Tibial artery (tissue), 4 donors: Measurements from ENCODE around the gene TEX2.

Experiments used
- DNase-seq, 2 donors: peaks; one replicate each; pipeline ENCODE4 v3.0.0-alpha.2; 2019
- H3K27ac ChIP-seq, 2 donors: fragments of 200-600 bp; sonication (generic) in 1 of 2; 1 replicate in 1 of 2; 2 replicates in 1 of 2; pipeline ENCODE4 v1.5.1; 2018 to 2019; ENCODE audit warnings: mild to moderate bottlenecking in 1 of 2
- H3K27me3 ChIP-seq, 2 donors: fragments of 200-600 bp; sonication (generic) in 1 of 2; one replicate each; pipeline versions ENCODE4 v1.5.1 to v1.6.0; 2016 to 2019
- H3K36me3 ChIP-seq, 3 donors: fragments of 200-600 bp; sonication (generic) in 2 of 3; one replicate each; pipeline ENCODE4 v1.5.1; 2016 to 2019; ENCODE audit warnings: mild to moderate bottlenecking in 2 of 3
- H3K4me1 ChIP-seq, 4 donors: fragments of 200-600 bp; sonication (generic) in 2 of 4; 1 replicate in 3 of 4; 2 replicates in 1 of 4; pipeline ENCODE4 v1.5.1; 2016 to 2019
- H3K4me3 ChIP-seq, 2 donors: fragments of 200-600 bp; sonication (generic) in 1 of 2; 1 replicate in 1 of 2; 2 replicates in 1 of 2; pipeline ENCODE4 v1.5.1; 2018 to 2019; ENCODE audit warnings: mild to moderate bottlenecking in 2 of 2
- H3K9me3 ChIP-seq, 3 donors: fragments of 200-600 bp; sonication (generic) in 1 of 3; one replicate each; pipeline ENCODE4 v1.5.1; 2016 to 2019
- CTCF ChIP-seq, 2 experiments: fragments of 200-600 bp in 1 of 2; fragments of 450-650 bp in 1 of 2; IDR thresholded peaks; one replicate each; pipeline ENCODE4 v1.5.1; 2017 to 2019; ENCODE audit warnings: antibody characterized with exemption in 2 of 2, mild to moderate bottlenecking in 1 of 2, moderate library complexity in 1 of 2
- intact Hi-C: fragments of 100-400 bp; cut with DNase I; formaldehyde crosslinking; loops from one replicate; pipeline ENCODE4 v1.15.0; 2023; ENCODE audit warnings: low total_unique reads

The TEX2 gene

DNA sequence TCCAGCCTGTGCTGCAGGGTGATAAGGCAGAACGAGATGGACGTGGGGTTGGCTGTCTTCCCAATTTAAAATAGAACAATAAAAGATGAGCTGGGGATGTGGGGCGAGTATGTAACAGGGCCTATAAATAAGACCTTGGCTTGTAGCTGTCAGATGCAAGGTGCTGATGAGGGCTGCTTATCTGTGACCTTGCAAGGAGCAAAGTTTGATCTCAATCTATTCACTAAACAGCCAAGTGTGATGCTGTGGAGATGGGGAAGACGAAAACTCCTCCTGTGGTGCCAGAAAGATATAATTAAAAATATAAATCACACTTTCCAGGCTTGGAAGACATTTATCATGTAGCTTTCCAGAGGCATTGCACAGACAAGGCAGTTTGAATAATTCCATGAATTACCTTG lies 26.7 kb upstream of the TEX2 start:
- H3K9me3 ChIP-seq, result peaks cover 0 to 7% (median 0%) of the 10 kb centered on the region in 3 donors
- no peaks in the 10 kb centered on the region for H3K36me3 ChIP-seq
- H3K27ac ChIP-seq, result no peak overlapping the region
- no peak for TF ChIP-seq CTCF (IDR thresholded peaks at IDR 0.05)
- DNase-seq, result no peak
- H3K4me1 ChIP-seq, result no peaks in the 10 kb centered on the region
- no peak overlapping the region for H3K4me3 ChIP-seq
- H3K27me3 ChIP-seq, result no peaks in the 10 kb centered on the region
- intact Hi-C loops, result loop anchor here (10.0 kb wide), 2 partner anchors 235 to 265 kb away; partner anchors contain the start of gene ICAM2

- DNase-seq, result no peak
Measured at GRCh38 chr17:64282753-64283080, 19.7 kb upstream of the TEX2 start.

GRCh38 chr17:64281962-64282752 lies 19.1 kb upstream of the TEX2 start:
- no peaks in the 10 kb centered on the region for H3K9me3 ChIP-seq
- no peak overlapping the region for H3K4me3 ChIP-seq
- peak; percentile 64 to 76 for TF ChIP-seq CTCF (IDR thresholded peaks at IDR 0.05)
- no peaks in the 10 kb centered on the region for H3K27me3 ChIP-seq
- H3K36me3 ChIP-seq, result no peaks in the 10 kb centered on the region
- no peak overlapping the region for H3K27ac ChIP-seq
- DNase-seq, result peak in 1 of 2 donors; percentile 64
- peaks cover 0 to 6% (median 0%) of the 10 kb centered on the region in 4 donors for H3K4me1 ChIP-seq
- intact Hi-C loops, result loop anchor here (10.0 kb wide), 1 partner anchor 257 kb away; the partner anchor contains the start of gene ICAM2

More at GRCh38 chr17:64282753-64283080, 19.7 kb upstream of the TEX2 start:
- intact Hi-C loops, result loop anchor here (10.0 kb wide), 1 partner anchor 258 kb away; the partner anchor contains the start of gene ICAM2
- Histone ChIP-seq H3K27ac (no peak overlapping the region), H3K27me3 (no peaks in the 10 kb centered on the region), H3K9me3 (no peaks in the 10 kb centered on the region), H3K4me1 (peaks cover 0 to 6% (median 0%) of the 10 kb centered on the region in 4 donors), H3K4me3 (no peak overlapping the region), H3K36me3 (no peaks in the 10 kb centered on the region)
- TF ChIP-seq CTCF (IDR thresholded peaks at IDR 0.05), result no peak

- Histone ChIP-seq H3K27me3 (no peaks in the 10 kb centered on the region), H3K4me3 (no peak overlapping the region), H3K27ac (no peak overlapping the region), H3K36me3 (no peaks in the 10 kb centered on the region), H3K4me1 (peaks cover 0 to 6% (median 0%) of the 10 kb centered on the region in 4 donors), H3K9me3 (no peaks in the 10 kb centered on the region)
- no peak for DNase-seq
- no peak for TF ChIP-seq CTCF (IDR thresholded peaks at IDR 0.05)
- intact Hi-C loops, result no loop called here
Measured at GRCh38 chr17:64278614-64279013, 15.6 kb upstream of the TEX2 start.

DNA sequence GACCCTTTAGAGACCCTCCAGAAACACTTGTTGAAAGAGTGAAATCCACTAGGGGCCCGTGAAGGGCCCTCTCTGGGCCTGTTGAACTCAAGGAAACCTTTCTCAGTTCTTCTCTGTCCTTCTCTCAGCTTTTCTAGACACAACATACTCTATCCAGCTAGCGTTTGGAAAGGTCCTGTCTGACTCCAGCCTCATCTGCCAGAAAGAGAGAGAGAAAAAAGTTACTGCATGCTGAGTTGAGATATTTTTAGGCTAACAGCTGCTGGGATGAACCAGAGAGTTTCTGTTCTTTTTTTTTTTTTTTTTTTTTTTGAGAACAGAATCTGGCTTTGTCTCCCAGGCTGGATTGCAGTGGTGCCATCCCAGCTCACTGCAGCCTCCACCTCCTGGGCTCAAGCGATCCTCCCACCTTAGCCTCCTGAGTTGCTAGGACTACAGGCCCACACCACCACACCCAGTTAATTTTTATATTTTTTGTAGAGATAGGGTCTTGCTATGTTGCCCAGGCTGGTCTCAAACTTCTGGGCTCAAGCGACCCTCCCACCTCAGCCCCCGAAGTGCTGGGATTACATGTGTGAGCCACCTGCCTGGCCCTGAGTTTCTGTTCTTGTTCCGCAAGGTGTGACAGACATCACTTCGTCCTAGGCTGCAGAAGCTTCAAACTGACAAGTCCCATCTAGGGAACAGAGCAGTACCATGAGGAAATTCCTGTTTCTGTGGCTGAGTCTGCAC lies 14.9 kb upstream of the TEX2 start:
- no peak for TF ChIP-seq CTCF (IDR thresholded peaks at IDR 0.05)
- Histone ChIP-seq H3K27ac (no peak overlapping the region), H3K9me3 (no peaks in the 10 kb centered on the region), H3K27me3 (no peaks in the 10 kb centered on the region), H3K36me3 (no peaks in the 10 kb centered on the region), H3K4me3 (no peak overlapping the region), H3K4me1 (peaks cover 0 to 6% (median 0%) of the 10 kb centered on the region in 4 donors)
- intact Hi-C loops, result no loop called here
- no peak for DNase-seq
